Kidney capillary endothelial cell (primary cell): Measurements from ENCODE around the gene CMSS1.

Experiments
- DNase-seq: peaks from one replicate; pipeline ENCODE4 v3.0.0-alpha.2; 2018; ENCODE audit warnings: low spot score

CMSS1 gene

DNA sequence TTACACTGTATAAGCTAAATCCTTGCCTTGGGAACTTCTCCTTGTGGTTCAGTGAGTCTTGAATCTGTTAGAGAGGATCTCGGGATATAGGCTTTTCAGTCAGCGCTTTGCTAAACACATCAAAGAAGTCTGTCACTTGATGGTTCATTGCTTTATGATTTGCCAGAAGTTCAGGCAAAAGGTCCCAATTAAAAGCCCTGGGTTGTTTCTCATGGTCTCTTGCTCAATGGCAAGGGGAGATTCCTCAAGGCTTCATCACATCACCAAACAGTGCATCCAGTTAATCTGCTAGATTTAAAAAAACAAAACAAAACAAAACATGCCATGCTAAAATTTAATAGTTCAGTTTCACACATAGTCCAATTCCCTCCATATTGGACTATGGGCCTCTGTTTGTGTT is 181.9 kb downstream of the CMSS1 start:
- no peak for DNase-seq

- DNase-seq, result no peak
Observed at GRCh38 chr3:100001083-100001482, 183.4 kb downstream of the CMSS1 start.

DNA sequence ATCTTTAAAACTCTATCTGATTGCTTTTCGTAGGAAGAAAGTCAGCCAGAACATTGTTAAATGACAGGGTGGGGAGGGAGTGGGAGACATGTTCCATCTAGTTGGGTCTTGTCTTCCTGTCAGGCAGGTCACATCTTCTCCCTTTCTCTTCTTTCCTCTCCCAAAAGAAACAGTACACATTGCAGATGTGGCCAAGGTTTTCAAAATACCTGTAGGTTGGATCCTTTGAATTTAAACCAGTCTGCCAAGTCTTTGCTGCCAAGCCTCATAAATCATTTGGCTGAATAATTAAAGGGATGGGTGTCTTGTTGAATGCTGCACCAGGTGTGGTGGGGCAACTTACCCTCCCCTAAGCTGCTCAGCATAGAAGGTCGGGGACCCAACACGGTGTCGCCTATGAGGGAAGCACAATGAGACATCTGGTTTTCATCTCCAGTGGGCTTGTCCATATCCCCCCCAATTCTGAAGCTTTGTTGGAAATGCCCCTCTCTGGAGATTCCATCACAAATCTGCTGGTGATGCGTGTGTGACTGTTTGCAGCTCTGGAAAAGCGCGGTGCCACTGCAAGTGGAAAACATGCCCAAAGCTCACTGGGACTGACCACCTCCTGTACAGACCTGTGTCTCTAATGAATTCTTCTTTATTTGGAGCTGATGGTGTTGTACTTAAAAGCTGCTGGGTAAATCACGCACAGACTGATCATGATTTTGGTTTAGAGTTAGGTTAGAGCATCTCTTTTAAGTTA is 184.0 kb downstream of the CMSS1 start:
- no peak for DNase-seq

- DNase-seq, result no peak
Observed at GRCh38 chr3:100002599-100003350, 185.1 kb downstream of the CMSS1 start.

GRCh38 chr3:100003609-100004503 is 186.2 kb downstream of the CMSS1 start:
- DNase-seq, result no peak

- DNase-seq, result no peak
Observed at GRCh38 chr3:100004931-100005330, 187.3 kb downstream of the CMSS1 start.

- no peak for DNase-seq
Observed at GRCh38 chr3:100005665-100006393, 188.2 kb downstream of the CMSS1 start.

DNA sequence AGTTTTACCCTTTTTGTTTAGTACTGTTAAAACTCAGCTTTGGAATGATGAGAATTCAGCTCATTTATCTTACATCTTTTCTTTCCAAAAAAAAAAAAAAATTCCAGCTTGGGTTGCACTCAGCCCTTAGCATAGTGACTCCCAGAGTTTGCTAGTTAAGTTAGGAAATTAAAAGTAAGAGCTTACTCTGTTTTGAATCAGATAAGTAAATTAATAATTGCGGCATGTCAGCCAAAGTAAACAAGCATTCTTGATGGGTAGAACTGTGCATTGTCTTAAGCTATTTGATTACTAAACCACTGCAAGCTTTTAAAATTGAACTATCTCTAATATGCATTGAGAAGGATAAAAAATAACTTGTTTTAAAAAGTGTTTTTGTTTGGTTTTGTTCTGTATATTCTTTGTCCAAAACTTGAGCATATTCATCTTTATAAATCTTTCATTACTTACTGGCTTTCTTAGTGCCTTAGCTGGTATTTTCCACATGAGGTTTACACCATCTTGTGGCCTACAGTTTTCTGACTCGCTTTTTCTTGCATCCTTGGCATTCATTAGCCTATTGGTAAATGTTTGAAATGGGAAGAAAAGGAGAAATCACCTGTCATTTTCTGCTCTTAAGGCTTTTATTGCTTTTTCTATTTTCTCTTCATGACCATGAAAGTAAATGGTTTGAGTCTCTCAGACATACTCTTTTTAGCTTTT is 189.1 kb downstream of the CMSS1 start:
- DNase-seq, result no peak

DNA sequence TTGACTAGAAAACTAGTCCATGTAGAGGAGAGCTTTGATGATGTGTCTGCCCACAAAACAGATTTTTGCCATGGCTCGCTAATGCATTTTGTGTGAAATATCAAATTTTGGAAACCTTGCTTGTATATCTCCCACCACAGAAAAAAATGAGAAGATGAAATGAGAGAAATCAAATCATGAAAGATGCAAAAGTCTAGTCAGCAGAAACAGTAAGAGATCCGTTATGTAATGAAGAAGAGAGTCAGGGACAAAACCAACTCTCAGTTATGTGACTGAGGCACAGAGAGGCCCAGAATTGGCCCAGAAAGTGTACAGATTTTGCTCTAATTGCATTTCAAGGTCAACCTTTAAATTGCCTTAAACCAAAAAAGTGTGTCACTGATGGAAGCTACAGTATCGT is 189.7 kb downstream of the CMSS1 start:
- no peak for DNase-seq

DNA sequence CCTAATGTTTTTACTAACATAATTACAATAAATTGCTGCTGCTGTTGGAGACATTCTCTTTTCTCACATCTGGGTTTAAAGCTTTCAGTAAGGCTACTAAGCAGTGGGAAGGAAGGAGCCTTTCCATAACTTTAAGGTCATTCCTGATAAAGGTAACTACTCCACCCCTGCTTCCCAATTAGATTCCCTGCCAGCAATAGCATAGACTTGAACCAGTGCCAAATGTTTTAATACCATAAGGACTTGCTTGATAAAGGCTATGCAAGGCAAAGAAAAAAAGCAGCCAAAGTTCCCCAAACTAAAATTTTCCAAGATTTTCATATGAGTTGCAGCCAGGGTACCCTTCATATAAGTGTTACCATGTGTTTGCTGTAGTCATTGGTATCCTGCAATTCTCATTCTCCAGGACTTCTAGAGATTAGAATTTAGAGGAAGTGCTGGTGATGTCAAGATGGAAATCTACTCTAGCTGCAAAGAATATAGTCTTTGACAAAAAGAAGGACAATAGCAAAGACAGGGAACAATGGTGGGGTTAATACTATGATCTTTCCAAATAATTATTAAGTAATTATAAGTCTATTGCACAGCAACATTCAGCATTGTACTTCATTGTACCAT is 190.5 kb downstream of the CMSS1 start:
- DNase-seq, result no peak

DNA sequence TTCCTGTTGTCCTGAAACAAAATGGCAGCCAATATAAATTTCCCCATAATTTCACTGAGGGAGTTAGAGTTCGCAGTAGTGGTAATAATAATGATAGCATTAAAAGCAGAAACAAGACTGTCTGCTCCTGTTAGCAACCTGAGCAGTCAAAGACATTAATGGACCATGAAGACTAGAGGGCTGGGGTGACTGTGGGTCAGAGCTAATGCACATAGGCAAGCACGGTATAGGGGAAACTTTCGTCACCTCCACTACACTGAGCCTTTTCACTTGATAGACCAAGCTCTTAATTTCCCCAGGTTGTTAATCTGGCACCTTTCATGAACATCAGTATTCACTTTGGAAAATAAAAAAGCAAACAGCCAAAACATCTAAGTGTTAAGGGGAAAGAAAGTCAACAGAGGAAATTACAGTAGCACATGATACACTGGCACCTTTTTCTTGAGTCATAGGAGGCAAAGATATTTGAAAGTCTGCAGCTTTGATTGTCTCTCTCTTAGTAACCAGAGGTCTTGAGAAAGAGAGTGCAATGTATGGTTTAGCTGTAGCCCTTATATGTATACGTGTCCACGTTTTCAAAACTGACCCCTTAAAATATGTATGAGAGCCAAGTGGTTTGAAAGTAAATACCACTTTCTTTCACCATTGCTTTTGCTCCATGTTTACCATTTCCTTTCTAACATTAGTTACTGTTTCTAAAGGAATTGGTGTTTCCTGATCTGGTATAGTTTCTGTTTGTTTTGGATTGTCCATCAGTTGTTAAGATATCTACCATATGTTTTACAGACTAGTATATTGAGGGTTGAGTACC is 191.8 kb downstream of the CMSS1 start:
- DNase-seq, result no peak

DNA sequence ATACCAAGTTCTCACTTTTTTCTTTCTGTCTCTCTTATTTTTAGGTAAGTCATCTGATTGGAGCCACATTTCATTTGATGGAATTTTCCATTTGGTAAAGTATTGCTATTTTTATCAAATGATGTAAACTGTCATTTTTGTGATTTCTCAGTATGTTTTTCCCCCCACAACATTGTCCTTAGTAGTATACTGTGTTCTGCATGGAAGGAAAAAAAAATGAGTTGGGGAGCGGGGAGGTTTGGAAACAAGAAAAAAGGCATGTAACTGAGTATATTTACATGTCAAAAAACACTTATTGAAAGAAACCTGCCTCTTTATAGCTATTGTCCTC is 192.4 kb downstream of the CMSS1 start:
- DNase-seq, result no peak

DNA sequence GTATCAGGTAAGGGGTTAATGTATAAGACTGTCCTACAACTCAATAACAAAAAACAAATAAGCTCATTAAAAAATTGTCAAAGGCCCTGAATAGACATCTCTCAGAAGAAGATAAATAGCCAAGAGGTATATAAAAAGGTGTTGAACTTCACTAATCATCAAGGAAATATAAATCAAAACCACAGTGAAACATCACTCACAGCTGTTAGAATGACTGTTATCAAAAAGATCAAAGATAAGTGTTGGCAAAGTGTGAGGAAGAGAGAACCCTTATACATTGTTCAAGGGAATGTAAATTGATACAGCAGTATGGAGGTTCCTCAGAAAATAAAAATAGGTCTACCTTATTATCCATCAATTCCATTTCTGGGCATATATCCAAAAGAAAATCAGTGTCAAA is 201.1 kb downstream of the CMSS1 start:
- no peak for DNase-seq

DNA sequence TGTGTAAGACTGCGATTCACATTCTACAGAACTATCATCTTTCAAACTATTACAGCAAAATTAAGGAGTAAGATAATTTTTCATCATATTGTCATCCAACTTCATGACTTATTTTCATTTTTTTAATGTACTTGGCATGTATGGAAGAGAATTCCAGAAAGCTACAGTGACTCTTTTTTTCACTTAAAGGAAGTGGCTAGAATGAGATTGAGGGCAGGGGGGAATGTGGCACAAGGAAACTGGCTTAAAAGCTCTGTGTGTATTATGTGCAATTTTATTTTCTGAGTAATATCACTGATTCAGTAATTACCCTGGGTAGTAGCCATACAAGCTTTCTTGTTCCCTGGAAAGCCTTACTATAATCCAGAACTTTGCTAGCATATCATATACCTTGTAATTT is 202.1 kb downstream of the CMSS1 start:
- no peak for DNase-seq

- no peak for DNase-seq
Observed at GRCh38 chr3:100020876-100021644, 203.4 kb downstream of the CMSS1 start.

DNA sequence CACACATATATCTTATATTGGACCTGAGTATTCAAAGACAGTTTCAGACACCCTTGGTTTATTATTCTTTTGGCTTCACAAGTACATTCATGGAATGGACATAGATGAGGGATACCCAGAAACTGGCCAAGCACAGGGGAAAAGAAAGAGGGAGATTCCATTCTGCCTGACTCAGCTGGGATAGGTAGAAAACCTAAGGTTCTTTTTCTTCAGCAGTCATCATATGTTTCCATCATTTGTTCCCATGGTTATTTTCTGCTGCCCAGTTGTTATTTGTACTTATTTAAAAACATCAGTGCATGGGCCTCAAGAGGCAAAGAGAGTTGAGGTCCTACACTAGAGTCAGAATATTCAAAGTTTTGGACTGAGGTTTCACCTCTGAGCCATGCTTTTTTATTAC is 204.8 kb downstream of the CMSS1 start:
- no peak for DNase-seq

- DNase-seq, result no peak
Observed at GRCh38 chr3:100023150-100023549, 205.5 kb downstream of the CMSS1 start.

DNA sequence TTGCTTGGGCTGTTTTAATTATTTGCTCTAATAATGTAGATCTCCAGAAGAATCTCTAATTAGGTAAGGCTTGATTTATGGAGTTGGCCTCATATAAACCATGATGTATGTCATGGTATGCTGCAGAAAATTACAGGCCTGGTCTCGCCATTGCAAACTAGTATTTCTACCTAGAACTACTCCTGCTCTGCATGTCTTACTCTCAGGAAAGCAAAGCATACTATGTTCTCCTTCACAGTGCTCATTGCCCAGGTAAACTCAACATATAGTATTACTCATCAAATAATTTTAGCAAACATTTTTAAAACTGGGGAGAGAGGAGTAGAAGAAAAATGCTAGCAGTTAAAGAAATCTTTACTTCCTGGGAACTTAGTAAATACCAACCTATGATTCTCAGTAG is 205.9 kb downstream of the CMSS1 start:
- no peak for DNase-seq

GRCh38 chr3:100024520-100025303 is 207.1 kb downstream of the CMSS1 start:
- DNase-seq, result no peak
